HepG2 (cell line): ENCODE measurements around the gene NOX3. TPM values are rescaled to one million over a fixed set of nuclear protein-coding genes. Genes with fewer than 3 reads are reported as not detected.

Source experiments
- CSRNP1 ChIP-seq: sonication (generic); formaldehyde crosslinking; IDR thresholded peaks from 2 replicates; pipeline ENCODE4 v1.8.1; 2023; ENCODE audit warnings: mild to moderate bottlenecking, missing genetic modification reagents
- ERF ChIP-seq: IDR thresholded peaks from 2 replicates; pipeline ENCODE4 v1.6.1; 2018; ENCODE audit warnings: missing biosample characterization, missing genetic modification reagents
- ESRRA ChIP-seq: sonication (generic); formaldehyde crosslinking; IDR thresholded peaks from 2 replicates; pipeline ENCODE4 v1.5.1; 2020; ENCODE audit warnings: mild to moderate bottlenecking, low read depth, missing genetic modification reagents
- GATA4 ChIP-seq: sonication (generic); IDR thresholded peaks from 2 replicates; pipeline ENCODE4 v1.6.1; 2016; ENCODE audit warnings: antibody characterized with exemption, low read depth, borderline replicate concordance
- HOXA7 ChIP-seq: sonication (generic); formaldehyde crosslinking; IDR thresholded peaks from 2 replicates; pipeline ENCODE4 v1.8.1; 2022; ENCODE audit warnings: mild to moderate bottlenecking, missing genetic modification reagents, moderate library complexity
- LCORL ChIP-seq, 2 experiments: fragments of 450-650 bp in 1 of 2; sonication (generic) in 1 of 2; formaldehyde crosslinking in 1 of 2; IDR thresholded peaks; 2 replicates each; pipeline versions ENCODE4 v1.5.0 to v1.6.1; 2017 to 2020; ENCODE audit warnings: antibody characterized with exemption in 1 of 2, missing genetic modification reagents in 1 of 2
- NCOA2 ChIP-seq: sonication (generic); formaldehyde crosslinking; IDR thresholded peaks from 2 replicates; pipeline ENCODE4 v1.8.0; 2022; ENCODE audit warnings: inconsistent platforms
- NFATC3 ChIP-seq: sonication (generic); formaldehyde crosslinking; IDR thresholded peaks from 2 replicates; pipeline ENCODE4 v1.5.1; 2020; ENCODE audit warnings: mild to moderate bottlenecking, missing genetic modification reagents
- PITX1 ChIP-seq: sonication (generic); formaldehyde crosslinking; IDR thresholded peaks from 2 replicates; pipeline ENCODE4 v1.5.1; 2020; ENCODE audit warnings: mild to moderate bottlenecking, missing genetic modification reagents
- RXRB ChIP-seq: IDR thresholded peaks from 2 replicates; pipeline ENCODE4 v1.6.1; 2016; ENCODE audit warnings: borderline replicate concordance, missing genetic modification reagents, missing compliant biosample characterization
- SMC3 ChIP-seq: IDR thresholded peaks from 2 replicates; pipeline ENCODE4 v1.6.1; 2011; ENCODE audit warnings: low read length, improper control_type of control experiment
- STAT6 ChIP-seq: sonication (generic); formaldehyde crosslinking; IDR thresholded peaks from 2 replicates; pipeline ENCODE4 v1.4.0; 2020; ENCODE audit warnings: missing genetic modification reagents, mild to moderate bottlenecking, borderline replicate concordance
- TCF12 ChIP-seq, 2 experiments: fragments of 450-650 bp in 1 of 2; sonication (generic) in 1 of 2; formaldehyde crosslinking in 1 of 2; IDR thresholded peaks; 2 replicates each; pipeline versions ENCODE4 v1.6.1 to v1.8.0; 2017 to 2022; ENCODE audit warnings: antibody characterized with exemption in 1 of 2, mild to moderate bottlenecking in 1 of 2, missing genetic modification reagents in 1 of 2, moderate library complexity in 1 of 2
- TCF7L2 ChIP-seq: IDR thresholded peaks from 2 replicates; pipeline ENCODE4 v1.6.1; 2011; ENCODE audit warnings: mild to moderate bottlenecking, low read depth, low read length, moderate library complexity
- UBTF ChIP-seq: sonication (generic); formaldehyde crosslinking; IDR thresholded peaks from 2 replicates; pipeline ENCODE4 v1.4.0; 2020; ENCODE audit warnings: mild to moderate bottlenecking, missing genetic modification reagents
- YY1 ChIP-seq: IDR thresholded peaks from 2 replicates; pipeline ENCODE4 v1.6.1; 2011; ENCODE audit warnings: low read length, low read depth, moderate library complexity, mild to moderate bottlenecking; ENCODE audit not compliant: insufficient read depth, insufficient replicate concordance
- ZBTB39 ChIP-seq: sonication (generic); formaldehyde crosslinking; IDR thresholded peaks from 2 replicates; pipeline ENCODE4 v1.5.0; 2020; ENCODE audit warnings: missing genetic modification reagents
- ZMYM4 ChIP-seq: sonication (generic); formaldehyde crosslinking; IDR thresholded peaks from 2 replicates; pipeline ENCODE4 v1.8.1; 2023; ENCODE audit warnings: mild to moderate bottlenecking, missing genetic modification reagents
- ZNF124 ChIP-seq: sonication (generic); formaldehyde crosslinking; IDR thresholded peaks from 2 replicates; pipeline ENCODE4 v1.4.0; 2020; ENCODE audit warnings: missing genetic modification reagents
- ZSCAN20 ChIP-seq: sonication (generic); formaldehyde crosslinking; IDR thresholded peaks from 2 replicates; pipeline ENCODE4 v1.4.0; 2020; ENCODE audit warnings: missing genetic modification reagents, mild to moderate bottlenecking, borderline replicate concordance
- polyA plus RNA-seq, 8 experiments: library from polyadenylated mRNA; depleted of rRNA in 3 of 8; stranded (reverse) in 7 of 8; unstranded in 1 of 8; fragments of >200 nt; fragmentation: Illumina TruSeq in 4 of 8; extraction: Trizol in 4 of 8; gene quantifications; 2 replicates each; pipeline versions ENCODE4 v1.2.1 to v1.2.3, GENCODE V29; 2011 to 2016; ENCODE audit warnings: low read depth in 4 of 8, missing spikeins in 1 of 8, mixed read lengths in 1 of 8; ENCODE audit not compliant: insufficient read depth in 1 of 8
- total RNA-seq, 5 experiments: library from RNA; depleted of rRNA; stranded (reverse); fragments of >200 nt; fragmentation: Illumina TruSeq; extraction: Trizol; gene quantifications; 2 replicates each; pipeline ENCODE4 v1.2.3, GENCODE V29; 2016; ENCODE audit warnings: low read depth in 1 of 5

NOX3 gene
- total and polyA plus RNA-seq, 2 of the 13 experiments (the other 11 are each of a cell fraction or from before 2014, with no cell fraction given), result 0.09 to 0.18 TPM

GRCh38 chr6:155495011-155495768 lies 39.6 kb upstream of the NOX3 start (continued):
- TF ChIP-seq STAT6 (CRISPR knock-in tag) (peak; percentile 42; the same call in 1 of the 2 replicates), ZNF124 (peak; percentile 78; the same call in 1 of the 2 replicates), HOXA7 (no peak), LCORL (IDR thresholded peaks at IDR 0.05) (no peak), LCORL (CRISPR knock-in tag; IDR thresholded peaks at IDR 0.05) (peak; percentile 73; the same call in 1 of the 2 replicates), RXRB (CRISPR knock-in tag) (peak; percentile 76), SMC3 (peak; percentile 94), GATA4 (peak; percentile 83; the same call in 1 of the 2 replicates), TCF7L2 (0 out of 2 replicates have a peak, but pooled peaks have one; percentile 45), PITX1 (peak; percentile 39; the same call in 1 of the 2 replicates), UBTF (CRISPR knock-in tag) (peak; percentile 40; the same call in 1 of the 2 replicates), ZSCAN20 (CRISPR knock-in tag) (no peak), YY1 (peak; percentile 84), ZBTB39 (CRISPR knock-in tag) (no peak), ESRRA (CRISPR knock-in tag) (no peak), ZMYM4 (CRISPR knock-in tag) (peak; percentile 80), NFATC3 (CRISPR knock-in tag) (peak; percentile 89; the same call in 1 of the 2 replicates), ERF (CRISPR knock-in tag) (0 out of 2 replicates have a peak, but pooled peaks have one; percentile 71), CSRNP1 (CRISPR knock-in tag) (no peak), NCOA2 (CRISPR knock-in tag) (peak; percentile 91), TCF12 (IDR thresholded peaks at IDR 0.05) (no peak), TCF12 (CRISPR knock-in tag; IDR thresholded peaks at IDR 0.05) (no peak)
